Osteoblast (primary cell): ENCODE results near the gene FBXW11. TPM values are rescaled to one million over a fixed set of nuclear protein-coding genes. Genes with fewer than 3 reads are reported as not detected.

Experiments used
- DNase-seq: peaks from one replicate; pipeline ENCODE4 v3.0.0; 2011; ENCODE audit warnings: low spot score, mixed read lengths; ENCODE audit not compliant: insufficient read length; ENCODE audit errors: missing footprints
- H2AFZ ChIP-seq: 2 replicates; pipeline ENCODE4 v1.6.0; 2011; ENCODE audit warnings: mild to moderate bottlenecking, low read length
- H3K27ac ChIP-seq: 2 replicates; pipeline ENCODE4 v1.5.1; 2011; ENCODE audit warnings: mild to moderate bottlenecking, low read depth, low read length, moderate library complexity
- H3K27me3 ChIP-seq: 2 replicates; pipeline ENCODE4 v1.6.0; 2012; ENCODE audit warnings: mild to moderate bottlenecking, control low read depth, inconsistent platforms, low read length, moderate library complexity; ENCODE audit not compliant: insufficient read depth
- H3K36me3 ChIP-seq: 2 replicates; pipeline ENCODE4 v1.5.1; 2011; ENCODE audit warnings: mild to moderate bottlenecking, low read length, control low read depth, moderate library complexity; ENCODE audit not compliant: insufficient read depth
- H3K4me1 ChIP-seq: 2 replicates; pipeline ENCODE4 v1.5.1; 2011; ENCODE audit warnings: mild to moderate bottlenecking, low read length, control low read depth, moderate library complexity; ENCODE audit not compliant: insufficient read depth
- H3K4me2 ChIP-seq: 2 replicates; pipeline ENCODE4 v1.6.0; 2011; ENCODE audit warnings: mild to moderate bottlenecking, low read length; ENCODE audit not compliant: insufficient read depth
- H3K4me3 ChIP-seq: fragments of 200-600 bp; sonication (generic); 3 replicates; pipeline ENCODE4 v1.5.1; 2012; ENCODE audit warnings: mild to moderate bottlenecking, low read length, inconsistent platforms; ENCODE audit not compliant: insufficient read depth
- H3K79me2 ChIP-seq: 2 replicates; pipeline ENCODE4 v1.6.0; 2012; ENCODE audit warnings: mild to moderate bottlenecking, low read length, control low read depth, inconsistent platforms; ENCODE audit not compliant: insufficient read depth
- H3K9me3 ChIP-seq: 2 replicates; pipeline ENCODE4 v1.5.1; 2011; ENCODE audit warnings: low read depth, low read length, control low read depth
- H4K20me1 ChIP-seq: 2 replicates; pipeline ENCODE4 v1.6.0; 2012; ENCODE audit warnings: mild to moderate bottlenecking, low read length, control low read depth; ENCODE audit not compliant: insufficient read depth
- total RNA-seq: library from RNA; depleted of rRNA; stranded (reverse); fragments of >200 nt; gene quantifications from 2 replicates; pipeline ENCODE4 v1.2.3, GENCODE V29; 2012
- TF ChIP-seq, protein P1 (sequence below): IDR thresholded peaks from 2 replicates; pipeline ENCODE4 v1.5.1; 2011; ENCODE audit warnings: mild to moderate bottlenecking, low read depth, low read length, moderate library complexity; ENCODE audit errors: extremely low read depth

FBXW11 gene
- total RNA-seq, 1 donor, result 76.7 TPM

DNA sequence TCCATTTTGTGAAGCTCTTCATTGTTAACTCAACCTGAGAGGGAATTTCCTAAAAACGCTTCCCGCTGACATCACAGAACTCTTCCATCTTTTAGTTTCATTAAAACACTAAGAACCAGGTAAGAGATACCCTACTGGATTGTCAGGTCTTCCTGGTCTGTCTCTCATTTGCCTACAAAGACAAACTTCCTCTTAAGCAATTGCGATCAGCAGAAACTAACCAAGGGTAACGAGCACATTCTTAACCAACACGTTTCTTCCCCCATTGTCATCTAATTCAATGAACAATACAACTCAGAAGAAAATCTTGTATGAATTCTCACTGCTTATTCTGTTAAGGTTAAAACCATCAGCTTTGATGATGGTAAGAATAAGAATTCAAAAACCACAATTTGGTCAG is 6.6 kb downstream of the FBXW11 start:
- Histone ChIP-seq H2AFZ (no peak overlapping the region), H3K4me3 (no peak overlapping the region), H3K79me2 (peaks cover 98% of the 10 kb centered on the region), H3K27ac (no peak overlapping the region), H4K20me1 (peaks cover 85% of the 10 kb centered on the region), H3K9me3 (no peaks in the 10 kb centered on the region), H3K4me1 (peaks cover 25% of the 10 kb centered on the region), H3K36me3 (no peaks in the 10 kb centered on the region), H3K27me3 (no peaks in the 10 kb centered on the region), H3K4me2 (no peak overlapping the region)
- no peak for DNase-seq
- TF ChIP-seq, protein P1, sequence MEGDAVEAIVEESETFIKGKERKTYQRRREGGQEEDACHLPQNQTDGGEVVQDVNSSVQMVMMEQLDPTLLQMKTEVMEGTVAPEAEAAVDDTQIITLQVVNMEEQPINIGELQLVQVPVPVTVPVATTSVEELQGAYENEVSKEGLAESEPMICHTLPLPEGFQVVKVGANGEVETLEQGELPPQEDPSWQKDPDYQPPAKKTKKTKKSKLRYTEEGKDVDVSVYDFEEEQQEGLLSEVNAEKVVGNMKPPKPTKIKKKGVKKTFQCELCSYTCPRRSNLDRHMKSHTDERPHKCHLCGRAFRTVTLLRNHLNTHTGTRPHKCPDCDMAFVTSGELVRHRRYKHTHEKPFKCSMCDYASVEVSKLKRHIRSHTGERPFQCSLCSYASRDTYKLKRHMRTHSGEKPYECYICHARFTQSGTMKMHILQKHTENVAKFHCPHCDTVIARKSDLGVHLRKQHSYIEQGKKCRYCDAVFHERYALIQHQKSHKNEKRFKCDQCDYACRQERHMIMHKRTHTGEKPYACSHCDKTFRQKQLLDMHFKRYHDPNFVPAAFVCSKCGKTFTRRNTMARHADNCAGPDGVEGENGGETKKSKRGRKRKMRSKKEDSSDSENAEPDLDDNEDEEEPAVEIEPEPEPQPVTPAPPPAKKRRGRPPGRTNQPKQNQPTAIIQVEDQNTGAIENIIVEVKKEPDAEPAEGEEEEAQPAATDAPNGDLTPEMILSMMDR, result no peak

DNA sequence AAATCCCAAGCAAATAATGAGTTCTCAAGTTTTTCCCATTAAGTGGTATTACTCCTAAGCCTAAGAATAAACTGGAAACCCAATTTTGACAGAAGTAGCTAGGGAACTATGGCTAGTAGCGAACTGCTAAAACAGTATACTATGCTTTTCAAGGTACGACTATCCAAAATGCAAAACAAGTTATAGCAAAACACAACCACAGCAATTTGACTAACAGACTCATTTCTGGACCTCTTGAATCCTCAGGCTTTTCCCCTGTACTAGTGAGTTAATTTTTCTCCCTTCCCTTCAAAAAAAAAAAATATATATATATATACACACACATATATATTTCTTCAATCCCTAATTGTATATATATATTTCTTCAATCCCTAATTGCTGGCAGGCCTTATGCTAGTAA is 7.3 kb downstream of the FBXW11 start:
- Histone ChIP-seq H3K36me3 (no peaks in the 10 kb centered on the region), H2AFZ (no peak overlapping the region), H3K79me2 (peaks cover 97% of the 10 kb centered on the region)

DNA sequence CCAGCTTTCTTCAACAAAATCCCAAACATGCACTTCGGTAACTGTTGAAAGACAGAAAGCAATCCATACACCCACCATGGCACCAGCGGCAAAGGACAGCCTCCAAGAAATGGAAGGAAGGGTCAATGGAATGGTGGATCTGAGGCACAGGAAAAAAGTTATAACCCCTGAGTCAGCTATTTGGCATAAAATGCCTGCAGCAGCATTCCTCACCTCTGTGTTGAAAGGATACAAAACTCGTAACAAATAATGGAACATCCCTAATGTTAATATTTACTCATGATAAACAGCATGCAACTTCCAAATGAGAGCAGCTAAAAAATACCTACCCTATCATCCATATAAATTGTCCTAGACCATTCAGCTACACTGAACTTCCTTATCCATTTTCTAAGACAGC is 9.4 kb downstream of the FBXW11 start:
- Histone ChIP-seq H2AFZ (no peak overlapping the region), H3K79me2 (peaks cover 97% of the 10 kb centered on the region), H3K9me3 (no peaks in the 10 kb centered on the region), H3K27me3 (no peaks in the 10 kb centered on the region), H3K4me1 (peaks cover 4% of the 10 kb centered on the region), H3K4me2 (no peak overlapping the region), H3K4me3 (no peak overlapping the region), H3K36me3 (no peaks in the 10 kb centered on the region), H4K20me1 (peaks cover 68% of the 10 kb centered on the region), H3K27ac (no peak overlapping the region)
- TF ChIP-seq, protein P1, result no peak
- no peak for DNase-seq

More for the DNA sequence above, 7.3 kb downstream of the FBXW11 start:
- DNase-seq, result no peak
- H4K20me1 ChIP-seq, result peaks cover 82% of the 10 kb centered on the region
- peaks cover 17% of the 10 kb centered on the region for H3K4me1 ChIP-seq
- no peaks in the 10 kb centered on the region for H3K9me3 ChIP-seq
- no peaks in the 10 kb centered on the region for H3K27me3 ChIP-seq
- H3K4me2 ChIP-seq, result no peak overlapping the region
- H3K4me3 ChIP-seq, result no peak overlapping the region
- no peak overlapping the region for H3K27ac ChIP-seq
- TF ChIP-seq, protein P1, result no peak

DNA sequence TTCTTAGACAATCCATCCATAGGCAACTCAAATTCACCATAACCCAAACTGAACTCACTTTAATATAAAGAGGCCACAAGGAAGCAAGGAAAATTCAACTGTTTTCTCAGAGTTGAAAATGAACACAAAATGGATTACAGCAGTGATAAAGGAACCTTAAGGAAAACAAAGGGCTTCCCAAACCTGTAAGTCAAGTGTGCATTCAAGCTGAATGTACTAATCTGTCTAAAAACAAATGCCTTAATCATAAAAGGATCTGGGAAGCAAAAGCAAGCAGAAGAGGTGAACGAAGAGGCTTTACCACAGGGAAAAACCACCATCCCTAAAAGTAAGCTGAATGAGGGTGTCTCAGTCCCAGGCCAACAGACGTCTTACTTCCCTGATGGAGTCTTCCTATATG is 13.6 kb downstream of the FBXW11 start:
- no peak for DNase-seq
- H3K36me3 ChIP-seq, result no peaks in the 10 kb centered on the region
- no peak overlapping the region for H2AFZ ChIP-seq
- H3K9me3 ChIP-seq, result no peaks in the 10 kb centered on the region
- no peak overlapping the region for H3K4me3 ChIP-seq
- TF ChIP-seq, protein P1, result no peak
- no peak overlapping the region for H3K4me2 ChIP-seq
- H3K4me1 ChIP-seq, result peaks cover 19% of the 10 kb centered on the region
- no peak overlapping the region for H3K27ac ChIP-seq
- H4K20me1 ChIP-seq, result peaks cover 58% of the 10 kb centered on the region
- no peaks in the 10 kb centered on the region for H3K27me3 ChIP-seq
- peaks cover 92% of the 10 kb centered on the region for H3K79me2 ChIP-seq
